Measurements from ENCODE around the gene POU6F2.
A peak's percentile ranks its signal among the peaks of the same experiment; 100 is the strongest.

POU6F2 gene

GRCh38 chr7:39062811-39063210, 85.1 kb downstream of the POU6F2 start:
- Histone ChIP-seq H3K27me3 (ENCODE audit: insufficient read depth, poor library complexity, severe bottlenecking) (no peaks in the 10 kb centered on the region), H3K4me3 (replicated peaks; ENCODE audit: insufficient read depth, low read length) (no peak overlapping the region), H3K27ac (replicated peaks) (no peak overlapping the region)
- no peak for DNase-seq (ENCODE audit: low read depth in 1 of 2, low spot score in 1 of 2)
- TF ChIP-seq, protein P1, sequence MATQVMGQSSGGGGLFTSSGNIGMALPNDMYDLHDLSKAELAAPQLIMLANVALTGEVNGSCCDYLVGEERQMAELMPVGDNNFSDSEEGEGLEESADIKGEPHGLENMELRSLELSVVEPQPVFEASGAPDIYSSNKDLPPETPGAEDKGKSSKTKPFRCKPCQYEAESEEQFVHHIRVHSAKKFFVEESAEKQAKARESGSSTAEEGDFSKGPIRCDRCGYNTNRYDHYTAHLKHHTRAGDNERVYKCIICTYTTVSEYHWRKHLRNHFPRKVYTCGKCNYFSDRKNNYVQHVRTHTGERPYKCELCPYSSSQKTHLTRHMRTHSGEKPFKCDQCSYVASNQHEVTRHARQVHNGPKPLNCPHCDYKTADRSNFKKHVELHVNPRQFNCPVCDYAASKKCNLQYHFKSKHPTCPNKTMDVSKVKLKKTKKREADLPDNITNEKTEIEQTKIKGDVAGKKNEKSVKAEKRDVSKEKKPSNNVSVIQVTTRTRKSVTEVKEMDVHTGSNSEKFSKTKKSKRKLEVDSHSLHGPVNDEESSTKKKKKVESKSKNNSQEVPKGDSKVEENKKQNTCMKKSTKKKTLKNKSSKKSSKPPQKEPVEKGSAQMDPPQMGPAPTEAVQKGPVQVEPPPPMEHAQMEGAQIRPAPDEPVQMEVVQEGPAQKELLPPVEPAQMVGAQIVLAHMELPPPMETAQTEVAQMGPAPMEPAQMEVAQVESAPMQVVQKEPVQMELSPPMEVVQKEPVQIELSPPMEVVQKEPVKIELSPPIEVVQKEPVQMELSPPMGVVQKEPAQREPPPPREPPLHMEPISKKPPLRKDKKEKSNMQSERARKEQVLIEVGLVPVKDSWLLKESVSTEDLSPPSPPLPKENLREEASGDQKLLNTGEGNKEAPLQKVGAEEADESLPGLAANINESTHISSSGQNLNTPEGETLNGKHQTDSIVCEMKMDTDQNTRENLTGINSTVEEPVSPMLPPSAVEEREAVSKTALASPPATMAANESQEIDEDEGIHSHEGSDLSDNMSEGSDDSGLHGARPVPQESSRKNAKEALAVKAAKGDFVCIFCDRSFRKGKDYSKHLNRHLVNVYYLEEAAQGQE (IDR thresholded peaks at IDR 0.05; ENCODE audit: insufficient replicate concordance, low read depth), result no peak
- TF ChIP-seq CTCF (IDR thresholded peaks at IDR 0.05; ENCODE audit: insufficient read depth, low read length) (no peak), GABPA (IDR thresholded peaks at IDR 0.05; ENCODE audit: low read depth) (no peak), SPI1 (IDR thresholded peaks at IDR 0.05; ENCODE audit: borderline replicate concordance, low read depth) (no peak), POLR2AphosphoS5 (IDR thresholded peaks at IDR 0.05; ENCODE audit: low read depth) (no peak)

GRCh38 chr7:39069031-39069430, 91.3 kb downstream of the POU6F2 start:
- no peaks in the 10 kb centered on the region for H3K27me3 ChIP-seq (ENCODE audit: insufficient read depth, poor library complexity, severe bottlenecking)
- H3K27ac ChIP-seq (replicated peaks), result no peak overlapping the region
- no peak for DNase-seq (ENCODE audit: low read depth in 1 of 2, low spot score in 1 of 2)
- TF ChIP-seq, protein P1 (IDR thresholded peaks at IDR 0.05; ENCODE audit: insufficient replicate concordance, low read depth), result no peak
- TF ChIP-seq POLR2AphosphoS5 (IDR thresholded peaks at IDR 0.05; ENCODE audit: low read depth), result no peak
- no peak for TF ChIP-seq GABPA (IDR thresholded peaks at IDR 0.05; ENCODE audit: low read depth)
- TF ChIP-seq CTCF (IDR thresholded peaks at IDR 0.05; ENCODE audit: insufficient read depth, low read length), result no peak
- TF ChIP-seq SPI1 (IDR thresholded peaks at IDR 0.05; ENCODE audit: borderline replicate concordance, low read depth), result no peak
- H3K4me3 ChIP-seq (replicated peaks; ENCODE audit: insufficient read depth, low read length), result no peak overlapping the region

- H3K27me3 ChIP-seq (ENCODE audit: insufficient read depth, poor library complexity, severe bottlenecking), result no peaks in the 10 kb centered on the region
- no peak for TF ChIP-seq POLR2AphosphoS5 (IDR thresholded peaks at IDR 0.05; ENCODE audit: low read depth)
- peak; percentile 99 for TF ChIP-seq SPI1 (IDR thresholded peaks at IDR 0.05; ENCODE audit: borderline replicate concordance, low read depth)
- no peak overlapping the region for H3K4me3 ChIP-seq (replicated peaks; ENCODE audit: insufficient read depth, low read length)
- H3K27ac ChIP-seq (replicated peaks), result no peak overlapping the region
- peak in 1 of 2 experiments; percentile 65 for DNase-seq (ENCODE audit: low read depth in 1 of 2, low spot score in 1 of 2)
Measured at GRCh38 chr7:39069896-39070881, 92.5 kb downstream of the POU6F2 start.

DNA sequence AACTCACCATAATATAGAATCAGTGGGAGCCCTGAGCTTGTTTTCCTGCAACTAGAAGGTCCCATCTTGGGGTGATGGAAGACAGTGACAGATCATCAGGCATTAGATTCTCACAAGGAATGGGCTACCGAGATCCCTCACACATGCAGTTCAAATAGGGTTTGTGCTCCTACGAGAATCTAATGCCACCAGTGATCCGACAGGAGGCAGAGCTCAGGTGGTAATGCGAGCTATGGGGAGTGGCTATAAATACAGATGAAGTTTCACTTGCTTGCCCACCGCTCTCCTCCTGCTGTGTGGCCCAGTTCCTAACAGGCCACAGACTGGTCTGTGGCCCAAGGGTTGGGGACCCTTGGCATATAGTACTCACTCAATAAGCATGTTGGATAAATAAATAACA, 93.4 kb downstream of the POU6F2 start:
- DNase-seq (ENCODE audit: low read depth in 1 of 2, low spot score in 1 of 2), result no peak
- Histone ChIP-seq H3K4me3 (replicated peaks; ENCODE audit: insufficient read depth, low read length) (no peak overlapping the region), H3K27ac (replicated peaks) (no peak overlapping the region), H3K27me3 (ENCODE audit: insufficient read depth, poor library complexity, severe bottlenecking) (no peaks in the 10 kb centered on the region)
- TF ChIP-seq SPI1 (IDR thresholded peaks at IDR 0.05; ENCODE audit: borderline replicate concordance, low read depth) (no peak), CTCF (IDR thresholded peaks at IDR 0.05; ENCODE audit: insufficient read depth, low read length) (no peak), POLR2AphosphoS5 (IDR thresholded peaks at IDR 0.05; ENCODE audit: low read depth) (no peak), GABPA (IDR thresholded peaks at IDR 0.05; ENCODE audit: low read depth) (no peak)
- TF ChIP-seq, protein P1 (IDR thresholded peaks at IDR 0.05; ENCODE audit: insufficient replicate concordance, low read depth), result no peak

Data from HL-60 (cell line).